ENCODE measurements around the gene MTX2. TPM values are rescaled to one million over a fixed set of nuclear protein-coding genes. Genes with fewer than 3 reads are reported as not detected.

Gene MTX2
- total RNA-seq: 10 to 100 TPM; 10.1 to 11.4 TPM

- ATAC-seq (peak; percentile 96), DNase-seq (peak; percentile 76)
- ChIA-PET CTCF (interaction anchor here (1.6 kb wide), 1 partner anchor 186 kb away, joined by 9 read pairs; no protein-coding TSS in a partner anchor), POLR2A (interaction anchor here (2.1 kb wide), 1 partner anchor 24 kb away, joined by 5 read pairs; no protein-coding TSS in a partner anchor)
- no peaks in the 10 kb centered on the region for H3K36me3 Mint-ChIP-seq (ENCODE audit: low read depth)
- H3K4me1 Mint-ChIP-seq (ENCODE audit: low read depth): peaks cover 9% of the 10 kb centered on the region
- peak within 1 kb of the TSS; percentile 88 for H3K27ac Mint-ChIP-seq
- peak within 1 kb of the TSS; percentile 92 for H3K4me3 Mint-ChIP-seq
- peaks cover 9% of the 10 kb centered on the region for H3K27me3 Mint-ChIP-seq (ENCODE audit: low read depth)
- no peaks in the 10 kb centered on the region for H3K9me3 Mint-ChIP-seq (ENCODE audit: insufficient read depth)
Observed at GRCh38 chr2:176269319-176270099, at the start of gene MTX2. TSS of gene MTX2 (plus strand) at chr2:176269442. CDS start at chr2:176269630, 188 bp downstream.

GRCh38 chr2:176227874-176228273 lies 41.4 kb upstream of the MTX2 start:
- Mint-ChIP-seq H3K27ac (no peak overlapping the region), H3K4me1 (ENCODE audit: low read depth) (no peaks in the 10 kb centered on the region), H3K27me3 (ENCODE audit: low read depth) (peaks cover 26% of the 10 kb centered on the region), H3K36me3 (ENCODE audit: low read depth) (no peaks in the 10 kb centered on the region), H3K4me3 (no peak overlapping the region), H3K9me3 (ENCODE audit: insufficient read depth) (no peaks in the 10 kb centered on the region)
- ChIA-PET POLR2A (no interaction called here), CTCF (no interaction called here)
- DNase-seq: no peak
- no peak for ATAC-seq

- ChIA-PET CTCF (no interaction called here), POLR2A (no interaction called here)
- no peaks in the 10 kb centered on the region for H3K9me3 Mint-ChIP-seq (ENCODE audit: insufficient read depth)
- H3K27ac Mint-ChIP-seq: no peak overlapping the region
- no peaks in the 10 kb centered on the region for H3K36me3 Mint-ChIP-seq (ENCODE audit: low read depth)
- H3K4me3 Mint-ChIP-seq: no peak overlapping the region
- H3K4me1 Mint-ChIP-seq (ENCODE audit: low read depth): no peaks in the 10 kb centered on the region
- DNase-seq (no peak), ATAC-seq (no peak)
- peaks cover 30% of the 10 kb centered on the region for H3K27me3 Mint-ChIP-seq (ENCODE audit: low read depth)
Observed at GRCh38 chr2:176234156-176234555, 35.1 kb upstream of the MTX2 start.

- POLR2A ChIA-PET: interaction anchor here (0.6 kb wide), 1 partner anchor 1424 kb away, joined by 3 read pairs; no protein-coding TSS in a partner anchor
- Mint-ChIP-seq H3K27me3 (ENCODE audit: low read depth) (peaks cover 35% of the 10 kb centered on the region), H3K36me3 (ENCODE audit: low read depth) (no peaks in the 10 kb centered on the region), H3K4me1 (ENCODE audit: low read depth) (no peaks in the 10 kb centered on the region), H3K9me3 (ENCODE audit: insufficient read depth) (no peaks in the 10 kb centered on the region), H3K27ac (no peak overlapping the region), H3K4me3 (no peak overlapping the region)
- ATAC-seq (no peak), DNase-seq (no peak)
- CTCF ChIA-PET: no interaction called here
Observed at GRCh38 chr2:176234940-176235339, 34.3 kb upstream of the MTX2 start.

- H3K36me3 Mint-ChIP-seq (ENCODE audit: low read depth): no peaks in the 10 kb centered on the region
- H3K4me1 Mint-ChIP-seq (ENCODE audit: low read depth): no peaks in the 10 kb centered on the region
- H3K4me3 Mint-ChIP-seq: no peak overlapping the region
- DNase-seq: no peak
- ChIA-PET POLR2A (no interaction called here), CTCF (no interaction called here)
- no peak for ATAC-seq
- peaks cover 29% of the 10 kb centered on the region for H3K27me3 Mint-ChIP-seq (ENCODE audit: low read depth)
- H3K27ac Mint-ChIP-seq: no peak overlapping the region
- no peaks in the 10 kb centered on the region for H3K9me3 Mint-ChIP-seq (ENCODE audit: insufficient read depth)
Observed at GRCh38 chr2:176237456-176237855, 31.8 kb upstream of the MTX2 start.

GRCh38 chr2:176239031-176239430 lies 30.2 kb upstream of the MTX2 start:
- no peaks in the 10 kb centered on the region for H3K4me1 Mint-ChIP-seq (ENCODE audit: low read depth)
- POLR2A ChIA-PET: no interaction called here
- CTCF ChIA-PET: no interaction called here

GRCh38 chr2:176240301-176240700 lies 28.9 kb upstream of the MTX2 start:
- ChIA-PET CTCF (interaction anchor here (1.2 kb wide), 1 partner anchor 215 kb away, joined by 4 read pairs; no protein-coding TSS in a partner anchor), POLR2A (interaction anchor here (0.7 kb wide), 1 partner anchor 431 kb away, joined by 3 read pairs; no protein-coding TSS in a partner anchor)
- ATAC-seq: no peak
- H3K27me3 Mint-ChIP-seq (ENCODE audit: low read depth): peaks cover 17% of the 10 kb centered on the region
- no peaks in the 10 kb centered on the region for H3K4me1 Mint-ChIP-seq (ENCODE audit: low read depth)
- DNase-seq: no peak
- H3K4me3 Mint-ChIP-seq: no peak overlapping the region
- no peak overlapping the region for H3K27ac Mint-ChIP-seq
- H3K36me3 Mint-ChIP-seq (ENCODE audit: low read depth): no peaks in the 10 kb centered on the region
- H3K9me3 Mint-ChIP-seq (ENCODE audit: insufficient read depth): no peaks in the 10 kb centered on the region

More at GRCh38 chr2:176239031-176239430, 30.2 kb upstream of the MTX2 start:
- Mint-ChIP-seq H3K27me3 (ENCODE audit: low read depth) (peaks cover 23% of the 10 kb centered on the region), H3K36me3 (ENCODE audit: low read depth) (no peaks in the 10 kb centered on the region), H3K27ac (no peak overlapping the region), H3K9me3 (ENCODE audit: insufficient read depth) (no peaks in the 10 kb centered on the region), H3K4me3 (no peak overlapping the region)
- DNase-seq (no peak), ATAC-seq (no peak)

- CTCF ChIA-PET: no interaction called here
- no peaks in the 10 kb centered on the region for H3K36me3 Mint-ChIP-seq (ENCODE audit: low read depth)
- no peak overlapping the region for H3K27ac Mint-ChIP-seq
- POLR2A ChIA-PET: interaction anchor here (0.6 kb wide), 1 partner anchor 10 kb away, joined by 4 read pairs; no protein-coding TSS in a partner anchor
- DNase-seq: no peak
- ATAC-seq: no peak
- H3K9me3 Mint-ChIP-seq (ENCODE audit: insufficient read depth): no peaks in the 10 kb centered on the region
- H3K4me3 Mint-ChIP-seq: no peak overlapping the region
- peaks cover 14% of the 10 kb centered on the region for H3K27me3 Mint-ChIP-seq (ENCODE audit: low read depth)
- H3K4me1 Mint-ChIP-seq (ENCODE audit: low read depth): no peaks in the 10 kb centered on the region
Observed at GRCh38 chr2:176242276-176242675, 27.0 kb upstream of the MTX2 start.

- H3K36me3 Mint-ChIP-seq (ENCODE audit: low read depth): no peaks in the 10 kb centered on the region
- DNase-seq: no peak
Observed at GRCh38 chr2:176246331-176246730, 22.9 kb upstream of the MTX2 start.

GRCh38 chr2:176247859-176248258 lies 21.4 kb upstream of the MTX2 start:
- Mint-ChIP-seq H3K27ac (no peak overlapping the region), H3K4me3 (no peak overlapping the region), H3K36me3 (ENCODE audit: low read depth) (no peaks in the 10 kb centered on the region), H3K9me3 (ENCODE audit: insufficient read depth) (no peaks in the 10 kb centered on the region), H3K4me1 (ENCODE audit: low read depth) (no peaks in the 10 kb centered on the region), H3K27me3 (ENCODE audit: low read depth) (peaks cover 17% of the 10 kb centered on the region)
- no peak for DNase-seq
- ATAC-seq: no peak
- POLR2A ChIA-PET: no interaction called here
- CTCF ChIA-PET: interaction anchor here (1.4 kb wide), 1 partner anchor 207 kb away, joined by 4 read pairs; no protein-coding TSS in a partner anchor

More at GRCh38 chr2:176246331-176246730, 22.9 kb upstream of the MTX2 start:
- ChIA-PET CTCF (no interaction called here), POLR2A (no interaction called here)
- H3K27ac Mint-ChIP-seq: no peak overlapping the region
- no peak for ATAC-seq
- no peak overlapping the region for H3K4me3 Mint-ChIP-seq
- peaks cover 14% of the 10 kb centered on the region for H3K27me3 Mint-ChIP-seq (ENCODE audit: low read depth)
- no peaks in the 10 kb centered on the region for H3K9me3 Mint-ChIP-seq (ENCODE audit: insufficient read depth)
- H3K4me1 Mint-ChIP-seq (ENCODE audit: low read depth): no peaks in the 10 kb centered on the region

GRCh38 chr2:176251928-176252327 lies 17.3 kb upstream of the MTX2 start:
- CTCF ChIA-PET: no interaction called here
- H3K27me3 Mint-ChIP-seq (ENCODE audit: low read depth): peaks cover 25% of the 10 kb centered on the region
- no peaks in the 10 kb centered on the region for H3K36me3 Mint-ChIP-seq (ENCODE audit: low read depth)
- H3K9me3 Mint-ChIP-seq (ENCODE audit: insufficient read depth): no peaks in the 10 kb centered on the region
- DNase-seq (no peak), ATAC-seq (no peak)
- H3K27ac Mint-ChIP-seq: no peak overlapping the region
- no peaks in the 10 kb centered on the region for H3K4me1 Mint-ChIP-seq (ENCODE audit: low read depth)
- no peak overlapping the region for H3K4me3 Mint-ChIP-seq
- POLR2A ChIA-PET: interaction anchor here (0.7 kb wide), 1 partner anchor 10 kb away, joined by 4 read pairs; no protein-coding TSS in a partner anchor

GRCh38 chr2:176260689-176261088 lies 8.6 kb upstream of the MTX2 start:
- Mint-ChIP-seq H3K9me3 (ENCODE audit: insufficient read depth) (no peaks in the 10 kb centered on the region), H3K4me1 (ENCODE audit: low read depth) (no peaks in the 10 kb centered on the region), H3K36me3 (ENCODE audit: low read depth) (no peaks in the 10 kb centered on the region), H3K27ac (no peak overlapping the region), H3K27me3 (ENCODE audit: low read depth) (peaks cover 14% of the 10 kb centered on the region), H3K4me3 (no peak overlapping the region)
- no peak for ATAC-seq
- no peak for DNase-seq
- ChIA-PET CTCF (no interaction called here), POLR2A (no interaction called here)
